GM23248 (cell line): ENCODE data around the gene FKBP6.

Source experiments
- EZH2 ChIP-seq: fragments of 200-600 bp; sonication (generic); IDR thresholded peaks from 2 replicates; pipeline ENCODE4 v1.6.1; 2018; ENCODE audit warnings: antibody characterized with exemption, mild to moderate bottlenecking; ENCODE audit not compliant: insufficient read depth, poor library complexity, severe bottlenecking
- EZH2phosphoT487 ChIP-seq: fragments of 200-600 bp; sonication (generic); IDR thresholded peaks from 2 replicates; pipeline ENCODE4 v1.6.1; 2018; ENCODE audit warnings: antibody characterized with exemption, moderate library complexity, mild to moderate bottlenecking, low read depth; ENCODE audit not compliant: insufficient read depth

- TF ChIP-seq EZH2phosphoT487 (no peak), EZH2 (no peak)
Observed at GRCh38 chr7:73369622-73370021, 41.7 kb downstream of the FKBP6 start.
